GM13976 (cell line): ENCODE measurements around the gene TEK.

ENCODE experiments used
- DNase-seq: peaks from one replicate; pipeline ENCODE4 v3.0.0; 2012; ENCODE audit warnings: low spot score
- CTCF ChIP-seq: IDR thresholded peaks from 2 replicates; pipeline ENCODE4 v1.5.1; 2012; ENCODE audit warnings: borderline replicate concordance, mild to moderate bottlenecking; ENCODE audit not compliant: insufficient read depth; ENCODE audit errors: extremely low read depth, missing control alignments, control extremely low read depth
- in situ Hi-C: fragments of 300-500 bp; cut with MboI; formaldehyde crosslinking; loops from one replicate; pipeline ENCODE4 v1.12.0; 2022; ENCODE audit warnings: low sequenced_read_pairs, mixed read lengths, inconsistent platforms; ENCODE audit not compliant: unreplicated experiment

Gene TEK

GRCh38 chr9:27152405-27152718 is 43.3 kb downstream of the TEK start:
- in situ Hi-C loops: no loop called here
- no peak for DNase-seq
- no peak for TF ChIP-seq CTCF

- in situ Hi-C loops: no loop called here
- TF ChIP-seq CTCF: no peak
- DNase-seq: no peak
These were observed 45.9 kb downstream of the TEK start for GRCh38 chr9:27154908-27155307.

GRCh38 chr9:27157097-27157496 is 48.1 kb downstream of the TEK start:
- in situ Hi-C loops: no loop called here
- TF ChIP-seq CTCF: no peak

GRCh38 chr9:27157736-27158135 is 48.7 kb downstream of the TEK start:
- TF ChIP-seq CTCF: no peak
- no peak for DNase-seq
- in situ Hi-C loops: no loop called here

More at GRCh38 chr9:27157097-27157496, 48.1 kb downstream of the TEK start:
- DNase-seq: no peak

GRCh38 chr9:27160636-27161035 is 51.6 kb downstream of the TEK start:
- no peak for DNase-seq
- in situ Hi-C loops: no loop called here
- no peak for TF ChIP-seq CTCF

DNA sequence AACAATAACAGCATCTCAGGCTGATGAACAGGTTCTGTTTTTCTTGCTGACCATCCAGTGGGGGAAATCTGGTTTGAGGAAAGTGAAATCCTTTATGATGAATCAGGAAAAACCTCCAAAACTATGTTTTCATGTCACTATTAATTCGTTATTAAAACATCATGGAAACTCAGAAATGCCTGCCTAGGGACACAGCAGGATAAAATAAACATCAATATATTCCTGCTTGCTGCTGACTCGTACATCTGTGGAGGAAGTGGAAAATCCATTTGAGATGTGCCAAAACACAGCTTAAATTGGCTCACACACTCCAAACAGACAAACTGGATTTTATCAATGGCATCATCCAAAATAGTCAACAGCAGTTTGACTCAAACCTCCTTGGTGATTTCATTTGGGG is 53.0 kb downstream of the TEK start:
- DNase-seq: no peak
- TF ChIP-seq CTCF: no peak
- in situ Hi-C loops: no loop called here

DNA sequence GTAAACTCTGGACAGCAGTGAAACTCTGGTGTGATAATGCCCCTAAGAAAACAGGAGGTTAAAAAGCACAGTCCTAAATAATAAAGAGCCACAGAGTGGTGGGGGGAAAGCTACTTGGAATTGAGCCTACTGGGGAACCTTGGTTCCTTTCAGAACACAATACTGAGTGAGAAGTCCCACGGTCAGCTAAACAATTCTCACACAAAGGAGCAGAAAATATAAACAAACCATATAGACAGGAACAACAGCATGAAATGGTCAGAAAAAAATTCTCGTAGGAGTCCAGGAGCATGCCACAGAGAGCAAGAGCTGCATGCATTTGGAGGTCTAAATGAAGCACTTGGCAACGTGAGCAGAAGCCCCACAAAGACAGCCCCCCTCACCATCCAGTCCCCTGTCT is 56.0 kb downstream of the TEK start:
- in situ Hi-C loops: no loop called here
- TF ChIP-seq CTCF: no peak
- no peak for DNase-seq
